CD8-positive, alpha-beta memory T cell (primary cell): ENCODE measurements around the gene COQ8A. TPM values are rescaled to one million over a fixed set of nuclear protein-coding genes. Genes with fewer than 3 reads are reported as not detected.

ENCODE experiments used
- CTCF ChIA-PET: fragments of 350-600 bp; sonication (Branson Sonifier 250); formaldehyde crosslinking; loops from one replicate; lab custom pipeline; 2021; ENCODE audit warnings: antibody characterized with exemption; lab: Charles Lee
- POLR2A ChIA-PET: fragments of 350-600 bp; sonication (Branson Sonifier 250); formaldehyde crosslinking; loops from one replicate; lab custom pipeline; 2021; ENCODE audit warnings: antibody characterized with exemption; lab: Charles Lee
- DNase-seq, 5 donors: peaks; one replicate each; pipeline versions ENCODE4 v3.0.0 to v3.0.0-alpha.2; 2020 to 2022; ENCODE audit warnings: mixed read lengths in 1 of 5
- H3K27ac ChIP-seq: one replicate; pipeline ENCODE4 v1.7.0; 2013; ENCODE audit warnings: low read depth, mild to moderate bottlenecking, low read length, moderate library complexity
- H3K27me3 ChIP-seq: 2 replicates; pipeline ENCODE4 v1.7.0; 2013; ENCODE audit warnings: low read length, mild to moderate bottlenecking; ENCODE audit not compliant: insufficient read depth, poor library complexity, severe bottlenecking
- H3K36me3 ChIP-seq: 2 replicates; pipeline ENCODE4 v1.7.0; 2013; ENCODE audit warnings: mild to moderate bottlenecking, low read length, moderate library complexity; ENCODE audit not compliant: insufficient read depth
- H3K4me1 ChIP-seq: 2 replicates; pipeline ENCODE4 v1.7.0; 2013; ENCODE audit warnings: mild to moderate bottlenecking, low read length, moderate library complexity; ENCODE audit not compliant: insufficient read depth
- H3K4me3 ChIP-seq: 2 replicates; pipeline ENCODE4 v1.7.0; 2013; ENCODE audit warnings: mild to moderate bottlenecking, low read length
- H3K9me3 ChIP-seq: 2 replicates; pipeline ENCODE4 v1.7.0; 2013; ENCODE audit warnings: mild to moderate bottlenecking, low read length
- H3K27ac Mint-ChIP-seq, 8 donors: one replicate each; pipeline ENCODE4 v1.8.0; 2020 to 2021; ENCODE audit warnings: mixed read lengths in 8 of 8, mild to moderate bottlenecking in 6 of 8, inconsistent platforms in 3 of 8, moderate library complexity in 3 of 8
- H3K27me3 Mint-ChIP-seq, 2 donors: one replicate each; pipeline ENCODE4 v1.8.0; 2020 to 2021; ENCODE audit warnings: mixed read lengths in 2 of 2, mild to moderate bottlenecking in 1 of 2, moderate library complexity in 1 of 2
- H3K36me3 Mint-ChIP-seq, 3 donors: one replicate each; pipeline ENCODE4 v1.8.0; 2020 to 2021; ENCODE audit warnings: mixed read lengths in 3 of 3, inconsistent platforms in 1 of 3, mild to moderate bottlenecking in 1 of 3
- H3K4me1 Mint-ChIP-seq, 3 donors: one replicate each; pipeline ENCODE4 v1.8.0; 2020 to 2021; ENCODE audit warnings: mixed read lengths in 3 of 3, inconsistent platforms in 1 of 3, mild to moderate bottlenecking in 1 of 3
- H3K4me3 Mint-ChIP-seq, 7 donors: one replicate each; pipeline ENCODE4 v1.8.0; 2020 to 2021; ENCODE audit warnings: mixed read lengths in 7 of 7, mild to moderate bottlenecking in 6 of 7, moderate library complexity in 4 of 7, inconsistent platforms in 2 of 7
- H3K9me3 Mint-ChIP-seq, 5 donors: one replicate each; pipeline ENCODE4 v1.8.0; 2020 to 2022; ENCODE audit warnings: mixed read lengths in 5 of 5, mild to moderate bottlenecking in 3 of 5, moderate library complexity in 2 of 5, inconsistent platforms in 1 of 5
- polyA plus RNA-seq: library from polyadenylated mRNA; unstranded; fragments of 300-500 nt; fragmentation: Illumina TruSeq; gene quantifications from one replicate; pipeline ENCODE4 v1.2.3, GENCODE V29; 2021
- total RNA-seq, 2 experiments: library from RNA; stranded (reverse); gene quantifications; one replicate each; pipeline ENCODE4 v1.2.3, GENCODE V29; 2021

The COQ8A gene
- total and polyA plus RNA-seq, 3 experiments from 2014 or later: 30.7 to 43.6 (median 35.2) TPM

- POLR2A ChIA-PET: no interaction called here
- Histone ChIP-seq H3K9me3 (no peaks in the 10 kb centered on the region), H3K4me1 (no peaks in the 10 kb centered on the region), H3K4me3 (no peak overlapping the region), H3K27me3 (no peaks in the 10 kb centered on the region), H3K27ac (no peak overlapping the region), H3K36me3 (no peaks in the 10 kb centered on the region)
- H3K36me3 Mint-ChIP-seq: peaks cover under 1 to 12% (median 9%) of the 10 kb centered on the region in 3 donors
- DNase-seq: no peak
- CTCF ChIA-PET: interaction anchor here (0.9 kb wide), 1 partner anchor 19 kb away, joined by 3 read pairs; no protein-coding TSS in a partner anchor
- no peak overlapping the region for H3K27ac Mint-ChIP-seq
- peaks cover 0 to 3% (median 0%) of the 10 kb centered on the region in 5 donors for H3K9me3 Mint-ChIP-seq
- no peak overlapping the region for H3K4me3 Mint-ChIP-seq
- peaks cover 32 to 73% (median 49%) of the 10 kb centered on the region in 3 donors for H3K4me1 Mint-ChIP-seq
- peaks cover 0 to 1% of the 10 kb centered on the region in 2 donors for H3K27me3 Mint-ChIP-seq
Measured at GRCh38 chr1:226949401-226949800, 9.3 kb downstream of the COQ8A start.

- H3K4me3 Mint-ChIP-seq: no peak overlapping the region
- no peaks in the 10 kb centered on the region for H3K27me3 ChIP-seq
- no peaks in the 10 kb centered on the region for H3K4me1 ChIP-seq
- H3K36me3 ChIP-seq: no peaks in the 10 kb centered on the region
- peak overlapping the region in 1 of 8 donors; percentile 60 for H3K27ac Mint-ChIP-seq
- POLR2A ChIA-PET: no interaction called here
- H3K27me3 Mint-ChIP-seq: peaks cover 0 to 1% of the 10 kb centered on the region in 2 donors
- DNase-seq: no peak
- CTCF ChIA-PET: no interaction called here
- peaks cover 5 to 12% (median 9%) of the 10 kb centered on the region in 3 donors for H3K36me3 Mint-ChIP-seq
- H3K9me3 Mint-ChIP-seq: peaks cover 0 to 3% (median 0%) of the 10 kb centered on the region in 5 donors
- no peak overlapping the region for H3K4me3 ChIP-seq
- H3K4me1 Mint-ChIP-seq: peaks cover 34 to 64% (median 51%) of the 10 kb centered on the region in 3 donors
- H3K27ac ChIP-seq: no peak overlapping the region
- H3K9me3 ChIP-seq: no peaks in the 10 kb centered on the region
Measured at GRCh38 chr1:226950316-226950715, 10.2 kb downstream of the COQ8A start.

GRCh38 chr1:226950871-226951270 lies 10.8 kb downstream of the COQ8A start:
- peaks cover 0 to 1% of the 10 kb centered on the region in 2 donors for H3K27me3 Mint-ChIP-seq
- H3K9me3 Mint-ChIP-seq: peaks cover 0 to 3% (median 0%) of the 10 kb centered on the region in 5 donors
- H3K9me3 ChIP-seq: no peaks in the 10 kb centered on the region
- peaks cover 5 to 11% (median 6%) of the 10 kb centered on the region in 3 donors for H3K36me3 Mint-ChIP-seq
- no peak overlapping the region for H3K27ac ChIP-seq
- H3K4me3 ChIP-seq: no peak overlapping the region
- H3K36me3 ChIP-seq: no peaks in the 10 kb centered on the region
- H3K4me3 Mint-ChIP-seq: no peak overlapping the region
- H3K4me1 Mint-ChIP-seq: peaks cover 34 to 60% (median 48%) of the 10 kb centered on the region in 3 donors
- DNase-seq: no peak
- ChIA-PET CTCF (no interaction called here), POLR2A (interaction anchor here (0.7 kb wide), 1 partner anchor 10 kb away, joined by 3 read pairs; the partner anchor contains the start of gene COQ8A)
- peak overlapping the region in 3 of 8 donors; percentile 11 to 85 (median 64) for H3K27ac Mint-ChIP-seq
- no peaks in the 10 kb centered on the region for H3K27me3 ChIP-seq
- no peaks in the 10 kb centered on the region for H3K4me1 ChIP-seq

- H3K27me3 ChIP-seq: no peaks in the 10 kb centered on the region
- no peak overlapping the region for H3K27ac ChIP-seq
- POLR2A ChIA-PET: interaction anchor here (0.7 kb wide), 1 partner anchor 11 kb away, joined by 3 read pairs; the partner anchor contains the start of gene COQ8A
- CTCF ChIA-PET: no interaction called here
- H3K4me1 ChIP-seq: no peaks in the 10 kb centered on the region
- no peak overlapping the region for H3K4me3 ChIP-seq
- Mint-ChIP-seq H3K27ac (peak overlapping the region in 3 of 8 donors; percentile 36 to 85 (median 64)), H3K27me3 (peaks cover 0 to 1% of the 10 kb centered on the region in 2 donors), H3K4me3 (no peak overlapping the region), H3K4me1 (peaks cover 30 to 54% (median 43%) of the 10 kb centered on the region in 3 donors), H3K36me3 (peaks cover 5 to 11% (median 6%) of the 10 kb centered on the region in 3 donors), H3K9me3 (peaks cover 0 to 3% (median 0%) of the 10 kb centered on the region in 5 donors)
- H3K9me3 ChIP-seq: no peaks in the 10 kb centered on the region
- no peaks in the 10 kb centered on the region for H3K36me3 ChIP-seq
- no peak for DNase-seq
Measured at GRCh38 chr1:226951286-226952117, 11.4 kb downstream of the COQ8A start.

- Histone ChIP-seq H3K4me1 (no peaks in the 10 kb centered on the region), H3K36me3 (no peaks in the 10 kb centered on the region), H3K27ac (no peak overlapping the region), H3K9me3 (no peaks in the 10 kb centered on the region), H3K4me3 (no peak overlapping the region), H3K27me3 (no peaks in the 10 kb centered on the region)
- peaks cover 26 to 48% (median 40%) of the 10 kb centered on the region in 3 donors for H3K4me1 Mint-ChIP-seq
- ChIA-PET CTCF (no interaction called here), POLR2A (no interaction called here)
- no peak for DNase-seq
- H3K4me3 Mint-ChIP-seq: no peak overlapping the region
- peaks cover 0 to 3% (median 0%) of the 10 kb centered on the region in 5 donors for H3K9me3 Mint-ChIP-seq
- peaks cover 5 to 11% (median 6%) of the 10 kb centered on the region in 3 donors for H3K36me3 Mint-ChIP-seq
- no peak overlapping the region for H3K27ac Mint-ChIP-seq
- peaks cover 0 to 1% of the 10 kb centered on the region in 2 donors for H3K27me3 Mint-ChIP-seq
Measured at GRCh38 chr1:226952118-226952441, 12.0 kb downstream of the COQ8A start.

- peaks cover 0 to 1% of the 10 kb centered on the region in 2 donors for H3K27me3 Mint-ChIP-seq
- Histone ChIP-seq H3K36me3 (no peaks in the 10 kb centered on the region), H3K27me3 (no peaks in the 10 kb centered on the region), H3K4me3 (no peak overlapping the region), H3K27ac (no peak overlapping the region), H3K9me3 (no peaks in the 10 kb centered on the region), H3K4me1 (no peaks in the 10 kb centered on the region)
- no peak overlapping the region for H3K4me3 Mint-ChIP-seq
- ChIA-PET CTCF (no interaction called here), POLR2A (no interaction called here)
- peaks cover 32 to 51% (median 48%) of the 10 kb centered on the region in 3 donors for H3K4me1 Mint-ChIP-seq
- peak overlapping the region in 2 of 8 donors; percentile 38 to 39 for H3K27ac Mint-ChIP-seq
- peaks cover 7 to 14% (median 11%) of the 10 kb centered on the region in 3 donors for H3K36me3 Mint-ChIP-seq
- no peak for DNase-seq
- H3K9me3 Mint-ChIP-seq: peaks cover 0 to under 1% (median 0%) of the 10 kb centered on the region in 5 donors
Measured at GRCh38 chr1:226953175-226953800, 13.2 kb downstream of the COQ8A start.

GRCh38 chr1:226954337-226954736 lies 14.2 kb downstream of the COQ8A start:
- Histone ChIP-seq H3K4me3 (no peak overlapping the region), H3K27me3 (no peaks in the 10 kb centered on the region), H3K4me1 (no peaks in the 10 kb centered on the region), H3K27ac (no peak overlapping the region), H3K36me3 (no peaks in the 10 kb centered on the region), H3K9me3 (no peaks in the 10 kb centered on the region)
- Mint-ChIP-seq H3K36me3 (peaks cover 3 to 11% (median 10%) of the 10 kb centered on the region in 3 donors), H3K27ac (peak overlapping the region in 1 of 8 donors; percentile 58), H3K9me3 (no peaks in the 10 kb centered on the region), H3K4me3 (no peak overlapping the region), H3K4me1 (peaks cover 36 to 54% (median 51%) of the 10 kb centered on the region in 3 donors), H3K27me3 (peaks cover 0 to 1% of the 10 kb centered on the region in 2 donors)
- POLR2A ChIA-PET: no interaction called here
- CTCF ChIA-PET: no interaction called here
- DNase-seq: no peak
